WTC11 (cell line): ENCODE measurements around the gene RAB7A.

Experiments
- E2F1 ChIP-seq: sonication (generic); formaldehyde crosslinking; IDR thresholded peaks from 2 replicates; pipeline ENCODE4 v1.8.0; 2022; ENCODE audit warnings: mild to moderate bottlenecking, missing genetic modification reagents
- FOXP1 ChIP-seq: sonication (generic); formaldehyde crosslinking; IDR thresholded peaks from 2 replicates; pipeline ENCODE4 v1.8.0; 2022; ENCODE audit warnings: missing genetic modification reagents, mild to moderate bottlenecking, moderate library complexity, borderline replicate concordance
- JUN ChIP-seq: sonication (generic); formaldehyde crosslinking; IDR thresholded peaks from 2 replicates; pipeline ENCODE4 v1.8.0; 2023; ENCODE audit warnings: mild to moderate bottlenecking, missing genetic modification reagents
- MLX ChIP-seq: sonication (generic); formaldehyde crosslinking; IDR thresholded peaks from 2 replicates; pipeline ENCODE4 v1.8.1; 2023; ENCODE audit warnings: mild to moderate bottlenecking, missing genetic modification reagents, moderate library complexity
- OVOL2 ChIP-seq: fragments of 250-450 bp; sonication (Bioruptor Pico); IDR thresholded peaks from 2 replicates; pipeline ENCODE4 v1.9.0; 2021; ENCODE audit warnings: mild to moderate bottlenecking, borderline replicate concordance
- PREB ChIP-seq: sonication (generic); formaldehyde crosslinking; IDR thresholded peaks from 2 replicates; pipeline ENCODE4 v1.8.1; 2022; ENCODE audit warnings: mild to moderate bottlenecking, missing genetic modification reagents, moderate library complexity, borderline replicate concordance
- RELA ChIP-seq: sonication (generic); formaldehyde crosslinking; IDR thresholded peaks from 2 replicates; pipeline ENCODE4 v1.8.1; 2022; ENCODE audit warnings: missing genetic modification reagents, mild to moderate bottlenecking, borderline replicate concordance
- SMAD4 ChIP-seq: sonication (generic); formaldehyde crosslinking; IDR thresholded peaks from 2 replicates; pipeline ENCODE4 v1.8.0; 2022; ENCODE audit warnings: mild to moderate bottlenecking, missing genetic modification reagents
- TF ChIP-seq, protein P1 (sequence below): fragments of 200-600 bp; IDR thresholded peaks from 2 replicates; pipeline ENCODE4 v1.8.0; 2022; ENCODE audit warnings: antibody characterized with exemption

DNA sequence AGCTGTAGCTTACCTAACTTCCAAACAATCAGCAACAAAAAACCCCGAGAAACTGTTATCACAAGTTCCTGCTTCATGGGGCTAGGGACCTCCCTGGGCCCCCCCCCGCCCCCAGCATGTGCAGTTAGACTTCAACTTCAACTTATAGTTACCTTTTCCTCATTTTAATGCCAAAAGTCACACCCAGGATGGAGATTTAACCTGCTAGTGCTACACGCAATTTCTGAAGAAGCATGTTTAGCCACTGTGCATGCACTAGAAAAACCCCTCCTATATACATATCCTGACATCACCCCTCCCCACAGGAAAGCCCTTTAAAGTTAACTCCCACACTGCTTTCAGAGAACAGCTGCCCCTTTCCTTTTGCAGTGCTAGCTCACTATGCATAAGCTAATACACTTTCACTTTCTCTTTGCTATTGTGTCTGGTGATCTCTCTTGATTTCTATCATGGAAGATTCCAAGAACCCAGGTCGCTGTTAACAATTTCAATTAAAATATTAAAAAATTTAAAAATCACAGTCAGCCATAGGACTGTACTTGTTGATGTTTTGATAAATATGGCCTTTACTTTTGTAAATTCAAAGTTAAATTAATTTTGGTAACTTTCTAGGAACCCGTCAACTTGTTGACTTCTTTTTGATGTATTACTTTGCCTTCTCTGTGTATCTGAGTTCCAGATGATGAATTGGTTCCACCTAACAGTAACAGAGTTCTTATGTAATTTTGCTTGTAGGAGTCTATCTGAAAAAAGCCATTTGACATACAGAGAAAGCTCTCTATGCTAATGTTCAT is 78.2 kb downstream of the RAB7A start:
- TF ChIP-seq RELA (CRISPR knock-in tag) (no peak), E2F1 (CRISPR knock-in tag) (no peak), FOXP1 (CRISPR knock-in tag) (no peak), SMAD4 (CRISPR knock-in tag) (no peak), OVOL2 (CRISPR knock-in tag) (no peak), PREB (CRISPR knock-in tag) (no peak), MLX (CRISPR knock-in tag) (no peak), JUN (CRISPR knock-in tag) (no peak)
- TF ChIP-seq, protein P1, sequence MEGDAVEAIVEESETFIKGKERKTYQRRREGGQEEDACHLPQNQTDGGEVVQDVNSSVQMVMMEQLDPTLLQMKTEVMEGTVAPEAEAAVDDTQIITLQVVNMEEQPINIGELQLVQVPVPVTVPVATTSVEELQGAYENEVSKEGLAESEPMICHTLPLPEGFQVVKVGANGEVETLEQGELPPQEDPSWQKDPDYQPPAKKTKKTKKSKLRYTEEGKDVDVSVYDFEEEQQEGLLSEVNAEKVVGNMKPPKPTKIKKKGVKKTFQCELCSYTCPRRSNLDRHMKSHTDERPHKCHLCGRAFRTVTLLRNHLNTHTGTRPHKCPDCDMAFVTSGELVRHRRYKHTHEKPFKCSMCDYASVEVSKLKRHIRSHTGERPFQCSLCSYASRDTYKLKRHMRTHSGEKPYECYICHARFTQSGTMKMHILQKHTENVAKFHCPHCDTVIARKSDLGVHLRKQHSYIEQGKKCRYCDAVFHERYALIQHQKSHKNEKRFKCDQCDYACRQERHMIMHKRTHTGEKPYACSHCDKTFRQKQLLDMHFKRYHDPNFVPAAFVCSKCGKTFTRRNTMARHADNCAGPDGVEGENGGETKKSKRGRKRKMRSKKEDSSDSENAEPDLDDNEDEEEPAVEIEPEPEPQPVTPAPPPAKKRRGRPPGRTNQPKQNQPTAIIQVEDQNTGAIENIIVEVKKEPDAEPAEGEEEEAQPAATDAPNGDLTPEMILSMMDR: no peak
